Stimulated activated CD4-positive, alpha-beta T cell treated with anti-CD3 and anti-CD28 coated beads, Interleukin-1b, Interleukin-23, amount 100 ng/mL, for 1 hour (primary cell): Measurements from ENCODE around the gene PIGU.
"Not testable (repeated sequence)": the region's sequence is repeated elsewhere in the genome, so short reads cannot be mapped to it uniquely, and the experiment has no call there.

ENCODE experiments used
- DNase-seq, 2 donors: peaks; one replicate each; pipeline ENCODE4 v3.0.0-alpha.2; 2020; ENCODE audit warnings: low read depth in 2 of 2

Gene PIGU

GRCh38 chr20:34661811-34662210 is 15.1 kb downstream of the PIGU start:
- DNase-seq: not testable (repeated sequence)

DNA sequence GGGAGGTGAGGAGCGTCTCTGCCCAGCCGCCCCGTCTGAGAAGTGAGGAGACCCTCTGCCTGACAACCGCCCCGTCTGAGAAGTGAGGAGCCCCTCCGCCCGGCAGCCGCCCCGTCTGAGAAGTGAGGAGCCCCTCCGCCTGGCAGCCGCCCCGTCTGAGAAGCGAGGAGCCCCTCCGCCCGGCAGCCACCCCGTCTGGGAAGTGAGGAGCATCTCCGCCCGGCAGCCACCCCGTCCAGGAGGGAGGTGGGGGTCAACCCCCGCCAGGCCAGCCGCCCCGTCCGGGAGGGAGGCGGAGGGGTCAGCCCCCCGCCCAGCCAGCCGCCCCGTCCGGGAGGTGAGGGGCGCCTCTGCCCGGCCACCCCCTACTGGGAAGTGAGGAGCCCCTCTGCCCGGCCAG is 18.2 kb downstream of the PIGU start:
- not testable (repeated sequence) for DNase-seq

- DNase-seq: no peak
These were observed 22.6 kb downstream of the PIGU start for GRCh38 chr20:34654207-34654744.

GRCh38 chr20:34651200-34651599 is 25.7 kb downstream of the PIGU start:
- no peak for DNase-seq

GRCh38 chr20:34647737-34648136 is 29.2 kb downstream of the PIGU start:
- DNase-seq: no peak

DNA sequence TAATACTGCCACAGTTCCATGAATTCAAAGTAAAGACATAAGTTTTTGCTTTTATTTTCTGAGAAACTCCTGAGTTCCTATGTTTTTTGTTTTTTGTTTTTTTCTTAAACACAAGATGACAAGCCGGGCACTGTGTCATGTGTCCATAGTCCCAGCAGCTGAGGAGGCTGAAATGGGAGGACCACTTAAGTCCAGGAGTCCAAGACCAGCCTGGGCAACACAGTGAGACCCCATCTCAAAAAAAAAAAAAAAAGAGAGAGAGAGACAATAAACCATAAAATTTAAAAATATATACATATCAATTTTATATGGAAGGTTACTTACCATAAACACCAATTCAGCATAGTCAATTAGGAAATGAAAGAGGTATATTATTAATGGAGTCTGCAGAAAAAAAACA is 31.9 kb downstream of the PIGU start:
- no peak for DNase-seq

GRCh38 chr20:34644345-34644744 is 32.5 kb downstream of the PIGU start:
- DNase-seq: no peak

- DNase-seq: no peak
These were observed 33.0 kb downstream of the PIGU start for GRCh38 chr20:34643928-34644327.

- DNase-seq: no peak
These were observed 34.9 kb downstream of the PIGU start for GRCh38 chr20:34642009-34642408.

- no peak for DNase-seq
These were observed 37.1 kb downstream of the PIGU start for GRCh38 chr20:34639755-34640222.

DNA sequence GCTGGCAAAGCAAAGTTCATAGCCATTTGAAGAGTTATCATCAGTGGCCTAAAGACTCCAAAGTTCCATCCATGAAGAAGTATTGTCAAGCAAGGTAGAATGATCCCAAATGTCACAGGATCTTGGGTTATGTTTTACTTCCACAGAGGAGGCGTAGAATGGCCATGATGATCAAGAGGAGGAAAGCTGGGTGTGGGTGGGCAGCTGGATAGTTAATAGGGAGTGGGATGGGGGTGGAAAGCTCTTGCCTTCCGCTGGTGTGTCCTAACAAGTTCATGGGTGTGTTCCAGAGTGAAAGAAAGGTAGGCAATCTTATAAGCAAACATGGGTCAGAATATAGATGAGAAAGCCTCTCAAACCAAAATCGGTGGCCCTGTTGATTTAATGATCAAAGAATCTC is 38.4 kb downstream of the PIGU start:
- DNase-seq: no peak

GRCh38 chr20:34638039-34638292 is 38.9 kb downstream of the PIGU start:
- DNase-seq: no peak

GRCh38 chr20:34637245-34638038 is 39.5 kb downstream of the PIGU start:
- no peak for DNase-seq

DNA sequence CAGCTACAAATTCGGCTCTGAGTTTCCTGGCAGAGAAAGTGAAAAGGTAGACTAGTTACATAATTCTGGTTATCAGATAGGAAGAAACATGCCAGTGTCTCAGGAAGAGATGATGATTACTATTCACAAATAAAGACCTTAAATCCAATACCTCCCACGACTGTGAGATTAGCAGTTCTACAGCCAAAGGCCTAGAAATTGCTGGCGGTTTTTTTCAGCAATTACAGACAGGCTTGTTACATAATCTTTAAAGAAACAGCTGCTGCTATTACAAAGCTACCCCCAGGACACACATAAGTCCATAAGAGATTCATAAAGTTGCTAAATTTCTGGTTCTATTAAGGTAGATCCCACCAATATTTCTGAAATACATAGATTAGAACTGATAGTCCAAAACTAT is 40.2 kb downstream of the PIGU start:
- DNase-seq: no peak

DNA sequence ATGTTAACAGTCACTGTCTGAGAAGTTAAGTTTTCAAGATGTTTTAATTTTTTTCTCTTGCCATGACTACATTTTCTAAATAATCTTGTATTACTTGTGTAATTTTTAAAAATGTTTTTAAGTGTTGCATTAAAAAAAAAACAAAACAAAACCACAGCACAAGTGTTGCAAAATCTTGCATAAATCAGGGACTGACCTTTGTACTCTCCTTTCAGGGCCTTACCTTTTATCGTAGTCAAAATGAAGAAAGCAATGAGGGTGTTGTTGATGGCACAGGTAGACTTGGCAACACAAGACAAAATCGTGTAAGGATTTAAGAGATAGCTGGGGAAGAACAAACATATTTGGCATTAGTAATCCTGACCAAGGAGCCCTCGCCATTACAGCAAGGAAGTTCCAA is 42.5 kb downstream of the PIGU start:
- DNase-seq: no peak

GRCh38 chr20:34632870-34633452 is 43.9 kb downstream of the PIGU start:
- no peak for DNase-seq

GRCh38 chr20:34629904-34630303 is 47.0 kb downstream of the PIGU start:
- no peak for DNase-seq

- DNase-seq: no peak
These were observed 47.5 kb downstream of the PIGU start for GRCh38 chr20:34629342-34629741.

GRCh38 chr20:34628026-34628425 is 48.9 kb downstream of the PIGU start:
- DNase-seq: no peak

- no peak for DNase-seq
These were observed 49.4 kb downstream of the PIGU start for GRCh38 chr20:34627458-34627857.

DNA sequence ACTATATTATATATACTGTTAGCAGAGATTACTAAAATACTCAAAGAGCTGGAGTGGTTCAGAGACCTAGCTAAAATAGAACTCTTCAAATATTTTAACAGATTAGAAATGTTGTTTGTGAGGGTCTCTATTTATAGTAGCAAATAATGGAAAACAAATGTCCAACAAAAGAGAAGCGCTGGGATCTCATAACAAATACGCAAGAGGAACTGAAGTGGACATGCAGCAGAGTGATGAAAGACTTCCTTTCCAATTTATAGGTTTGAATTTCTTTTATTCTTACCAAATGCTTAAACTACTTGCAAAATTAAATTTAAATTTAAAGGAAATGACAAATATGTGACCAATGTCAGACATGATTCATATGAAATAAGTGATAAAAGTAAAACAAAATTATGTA is 49.9 kb downstream of the PIGU start:
- DNase-seq: no peak

- DNase-seq: no peak
These were observed 52.3 kb downstream of the PIGU start for GRCh38 chr20:34624629-34625028.

- no peak for DNase-seq
These were observed 54.0 kb downstream of the PIGU start for GRCh38 chr20:34622821-34623451.
